HCT116 (cell line): Measurements from ENCODE around the gene SH3PXD2A. TPM values are rescaled to one million over a fixed set of nuclear protein-coding genes. Genes with fewer than 3 reads are reported as not detected.

Experiments used
- ATAC-seq: fragments of 200-7000 bp; cut with Tn5 transposase; 2 replicates; pipeline ENCODE4 v1.9.1; 2020; ENCODE audit warnings: mild to moderate bottlenecking, moderate library complexity
- BruUV-seq: library from RNA; stranded (reverse); fragments of 400-500 nt; replicated peaks from 2 replicates; lab custom pipeline; 2021; lab: Mats Ljungman, UMichigan
- CTCF ChIA-PET: fragments of 300-600 bp; sonication (Branson Sonifier 250); formaldehyde crosslinking; loops from one replicate; lab custom pipeline; 2021; ENCODE audit warnings: antibody characterized with exemption; lab: Charles Lee
- POLR2A ChIA-PET: fragments of 300-600, 350-600 bp; sonication (Branson Sonifier 250); formaldehyde crosslinking; loops from one replicate; lab custom pipeline; 2021; ENCODE audit warnings: antibody characterized with exemption; lab: Charles Lee
- RAD21 ChIA-PET, 2 experiments: fragments of 300-600 bp; sonication (Branson Sonifier 250); formaldehyde crosslinking; loops; one replicate each; lab custom pipeline; 2023; ENCODE audit warnings: low total read pairs in 2 of 2; ENCODE audit not compliant: uncharacterized antibody in 2 of 2, unreplicated experiment in 2 of 2, low non-redundant PET in 1 of 2; lab: Charles Lee
- DNase-seq: peaks from one replicate; pipeline ENCODE4 v3.0.0-alpha.2; 2010; ENCODE audit warnings: low read depth, low spot score
- H2AFZ ChIP-seq: fragments of 200-600 bp; shearing (Covaris generic), sonication (generic); 2 replicates; pipeline ENCODE4 v1.6.1; 2017; ENCODE audit warnings: low read depth, mixed run types, mixed read lengths, antibody characterized with exemption, low read length; ENCODE audit not compliant: poor library complexity, severe bottlenecking
- H3K27ac ChIP-seq: 2 replicates; pipeline ENCODE4 v1.5.1; 2012; ENCODE audit warnings: low read depth, low read length
- H3K27me3 ChIP-seq: fragments of 200-600 bp; sonication (generic); 2 replicates; pipeline ENCODE4 v1.6.1; 2016; ENCODE audit warnings: mixed run types, low read length, mixed read lengths; ENCODE audit not compliant: insufficient read depth
- H3K36me3 ChIP-seq, 2 experiments: fragments of 200-500 bp in 1 of 2; fragments of 200-600 bp in 1 of 2; sonication (Bioruptor generic) in 1 of 2; sonication (generic) in 1 of 2; 2 replicates each; pipeline versions ENCODE4 v1.5.1 to v1.6.1; 2014 to 2016; ENCODE audit warnings: low read length in 2 of 2, inconsistent platforms in 1 of 2, mixed read lengths in 1 of 2, mixed run types in 1 of 2; ENCODE audit not compliant: insufficient read depth in 2 of 2, control insufficient read depth in 1 of 2
- H3K4me1 ChIP-seq, 2 experiments: fragments of 200-600 bp in 1 of 2; sonication (generic) in 1 of 2; 2 replicates each; pipeline versions ENCODE4 v1.5.1 to v1.6.1; 2012 to 2017; ENCODE audit warnings: low read length in 2 of 2, inconsistent platforms in 1 of 2, mild to moderate bottlenecking in 1 of 2, mixed read lengths in 1 of 2, mixed run types in 1 of 2, moderate library complexity in 1 of 2; ENCODE audit not compliant: insufficient read depth in 2 of 2, control insufficient read depth in 1 of 2
- H3K4me2 ChIP-seq: fragments of 200-600 bp; sonication (generic); 2 replicates; pipeline ENCODE4 v1.6.1; 2017; ENCODE audit warnings: mixed run types, low read length, mixed read lengths
- H3K4me3 ChIP-seq, 2 experiments: fragments of 200-600 bp in 1 of 2; sonication (generic) in 1 of 2; replicated peaks in 1 of 2; 2 replicates each; pipeline ENCODE4 v1.5.1; 2011 to 2016; ENCODE audit warnings: low read length in 2 of 2, control low read depth in 1 of 2, low read depth in 1 of 2, mild to moderate bottlenecking in 1 of 2, mixed read lengths in 1 of 2, mixed run types in 1 of 2
- H3K79me2 ChIP-seq: fragments of 200-600 bp; sonication (generic); 2 replicates; pipeline ENCODE4 v1.6.1; 2017; ENCODE audit warnings: mild to moderate bottlenecking, mixed run types, low read length, moderate library complexity, mixed read lengths; ENCODE audit not compliant: insufficient read depth
- H3K9ac ChIP-seq: fragments of 200-600 bp; sonication (generic); 2 replicates; pipeline ENCODE4 v1.6.1; 2016; ENCODE audit warnings: low read length, mixed read lengths
- H3K9me2 ChIP-seq: fragments of 200-600 bp; sonication (generic), shearing (Covaris generic); 2 replicates; pipeline ENCODE4 v1.6.1; 2017; ENCODE audit warnings: mixed run types, mild to moderate bottlenecking, moderate library complexity; ENCODE audit not compliant: insufficient read depth
- H3K9me3 ChIP-seq, 2 experiments: fragments of 200-500 bp in 1 of 2; fragments of 200-600 bp in 1 of 2; sonication (Bioruptor generic) in 1 of 2; sonication (generic) in 1 of 2; 2 replicates each; pipeline ENCODE4 v1.6.1; 2014 to 2017; ENCODE audit warnings: low read length in 2 of 2, mixed read lengths in 2 of 2, inconsistent platforms in 1 of 2, low read depth in 1 of 2, mild to moderate bottlenecking in 1 of 2, mixed run types in 1 of 2, moderate library complexity in 1 of 2; ENCODE audit not compliant: control insufficient read depth in 1 of 2, insufficient read depth in 1 of 2
- H4K20me1 ChIP-seq: fragments of 200-600 bp; sonication (generic), shearing (Covaris generic); 2 replicates; pipeline ENCODE4 v1.6.1; 2017; ENCODE audit warnings: mixed run types, mild to moderate bottlenecking, moderate library complexity; ENCODE audit not compliant: insufficient read depth
- CBX3 ChIP-seq: IDR thresholded peaks from 2 replicates; pipeline ENCODE4 v1.6.1; 2012; ENCODE audit warnings: low read depth
- CEBPB ChIP-seq: IDR thresholded peaks from 2 replicates; pipeline ENCODE4 v1.6.1; 2012; ENCODE audit warnings: low read depth
- ELF1 ChIP-seq: IDR thresholded peaks from 2 replicates; pipeline ENCODE4 v1.6.1; 2012; ENCODE audit warnings: low read depth, borderline replicate concordance
- EZH2 ChIP-seq: fragments of 200-600 bp; sonication (generic); IDR thresholded peaks from 2 replicates; pipeline ENCODE4 v1.6.1; 2017; ENCODE audit warnings: antibody characterized with exemption, mixed run types
- FOSL1 ChIP-seq: IDR thresholded peaks from 2 replicates; pipeline ENCODE4 v1.6.1; 2012; ENCODE audit warnings: low read depth
- JUND ChIP-seq: IDR thresholded peaks from 2 replicates; pipeline ENCODE4 v1.6.1; 2012
- RAD21 ChIP-seq: IDR thresholded peaks from 2 replicates; pipeline ENCODE4 v1.6.1; 2012; ENCODE audit warnings: low read depth, mild to moderate bottlenecking
- SIN3A ChIP-seq: IDR thresholded peaks from 2 replicates; pipeline ENCODE4 v1.6.1; 2012; ENCODE audit warnings: low read depth
- SP1 ChIP-seq: IDR thresholded peaks from 2 replicates; pipeline ENCODE4 v1.6.1; 2012; ENCODE audit warnings: low read depth
- SRF ChIP-seq: IDR thresholded peaks from 2 replicates; pipeline ENCODE4 v1.6.1; 2012; ENCODE audit warnings: low read depth
- ZFX ChIP-seq: fragments of 450-650 bp; IDR thresholded peaks from 2 replicates; pipeline ENCODE4 v1.6.1; 2017
- intact Hi-C: fragments of 100-400 bp; cut with micrococcal nuclease; formaldehyde crosslinking; loops from 2 replicates; pipeline ENCODE4 v1.10.0; 2022
- total RNA-seq: library from RNA; stranded (reverse); gene quantifications from one replicate; pipeline ENCODE4 v1.2.1, GENCODE V29; 2021; ENCODE audit not compliant: unreplicated experiment
- TF ChIP-seq, protein P1 (sequence below), 3 experiments: fragments of 200-600 bp in 1 of 3; sonication (generic) in 1 of 3; IDR thresholded peaks in 2 of 3; conservative IDR thresholded peaks in 1 of 3; 2 replicates each; pipeline ENCODE4 v1.5.1; 2012 to 2017; ENCODE audit warnings: low read depth in 2 of 3, low read length in 2 of 3, antibody characterized with exemption in 1 of 3, borderline replicate concordance in 1 of 3, control low read depth in 1 of 3, mild to moderate bottlenecking in 1 of 3, mixed read lengths in 1 of 3, mixed run types in 1 of 3, moderate library complexity in 1 of 3; ENCODE audit not compliant: insufficient read depth in 1 of 3
- TF ChIP-seq, protein P2 (sequence below): IDR thresholded peaks from 2 replicates; pipeline ENCODE4 v1.6.1; 2012
- TF ChIP-seq, protein P3 (sequence below): IDR thresholded peaks from 2 replicates; pipeline ENCODE4 v1.6.1; 2011; ENCODE audit warnings: mild to moderate bottlenecking, low read length, moderate library complexity; ENCODE audit not compliant: insufficient replicate concordance; ENCODE audit errors: extremely low read depth

The SH3PXD2A gene
- total RNA-seq, 1 experiment from 2014 or later, result 8.7 TPM

DNA sequence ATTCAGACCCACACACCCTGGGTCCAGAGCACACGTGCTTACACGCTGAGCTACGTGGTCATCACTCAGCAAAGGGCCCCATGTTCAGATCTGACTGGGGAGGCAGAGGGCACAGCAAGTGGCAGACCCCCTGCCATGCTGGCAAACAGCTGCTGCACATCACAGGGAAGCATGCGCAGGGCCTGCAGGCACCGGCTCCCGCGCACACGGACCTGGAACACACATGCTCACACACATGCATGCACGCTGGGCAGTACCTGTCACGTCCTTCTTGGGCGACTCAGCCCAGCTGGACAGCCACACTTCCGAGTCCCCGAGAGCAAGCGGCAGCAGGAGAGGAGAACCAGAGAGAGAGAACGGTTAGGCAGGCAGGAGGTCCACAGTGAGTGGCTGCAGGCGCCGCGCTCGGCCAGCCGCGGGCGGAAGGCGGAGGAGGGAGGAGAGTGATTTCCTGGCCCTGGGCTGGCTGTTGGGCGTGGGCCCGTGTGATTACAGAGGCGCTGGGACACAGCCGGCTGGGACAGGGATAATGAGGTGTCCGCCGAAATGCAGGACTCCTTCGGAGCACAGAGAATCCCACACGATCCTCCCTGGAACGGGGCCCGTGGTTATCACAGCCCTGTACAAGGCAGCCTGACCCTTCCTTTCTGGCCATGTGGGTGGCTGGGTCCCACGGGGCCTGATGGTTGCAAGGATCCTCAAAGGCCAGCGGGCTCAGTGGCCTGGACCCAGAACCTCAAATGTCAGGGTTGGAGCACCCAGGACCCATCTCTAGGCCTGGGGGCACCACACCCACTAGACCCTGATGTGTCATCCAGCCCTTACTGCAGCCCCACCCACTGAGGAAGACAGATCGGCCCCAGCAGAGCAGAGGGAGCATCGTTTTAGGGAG lies 186.8 kb downstream of the SH3PXD2A start (continued):
- TF ChIP-seq, protein P1, sequence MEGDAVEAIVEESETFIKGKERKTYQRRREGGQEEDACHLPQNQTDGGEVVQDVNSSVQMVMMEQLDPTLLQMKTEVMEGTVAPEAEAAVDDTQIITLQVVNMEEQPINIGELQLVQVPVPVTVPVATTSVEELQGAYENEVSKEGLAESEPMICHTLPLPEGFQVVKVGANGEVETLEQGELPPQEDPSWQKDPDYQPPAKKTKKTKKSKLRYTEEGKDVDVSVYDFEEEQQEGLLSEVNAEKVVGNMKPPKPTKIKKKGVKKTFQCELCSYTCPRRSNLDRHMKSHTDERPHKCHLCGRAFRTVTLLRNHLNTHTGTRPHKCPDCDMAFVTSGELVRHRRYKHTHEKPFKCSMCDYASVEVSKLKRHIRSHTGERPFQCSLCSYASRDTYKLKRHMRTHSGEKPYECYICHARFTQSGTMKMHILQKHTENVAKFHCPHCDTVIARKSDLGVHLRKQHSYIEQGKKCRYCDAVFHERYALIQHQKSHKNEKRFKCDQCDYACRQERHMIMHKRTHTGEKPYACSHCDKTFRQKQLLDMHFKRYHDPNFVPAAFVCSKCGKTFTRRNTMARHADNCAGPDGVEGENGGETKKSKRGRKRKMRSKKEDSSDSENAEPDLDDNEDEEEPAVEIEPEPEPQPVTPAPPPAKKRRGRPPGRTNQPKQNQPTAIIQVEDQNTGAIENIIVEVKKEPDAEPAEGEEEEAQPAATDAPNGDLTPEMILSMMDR (IDR thresholded peaks at IDR 0.05 in 2 of 3, conservative IDR thresholded peaks at IDR 0.05 in 1 of 3; ENCODE audit: borderline replicate concordance in 1 of 3, insufficient read depth in 1 of 3, low read depth in 2 of 3, low read length in 2 of 3), result no peak
- TF ChIP-seq SP1 (no peak), ELF1 (no peak), CBX3 (no peak), RAD21 (no peak), EZH2 (no peak), CEBPB (no peak)
- TF ChIP-seq, protein P2, sequence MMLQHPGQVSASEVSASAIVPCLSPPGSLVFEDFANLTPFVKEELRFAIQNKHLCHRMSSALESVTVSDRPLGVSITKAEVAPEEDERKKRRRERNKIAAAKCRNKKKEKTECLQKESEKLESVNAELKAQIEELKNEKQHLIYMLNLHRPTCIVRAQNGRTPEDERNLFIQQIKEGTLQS, result no peak

DNA sequence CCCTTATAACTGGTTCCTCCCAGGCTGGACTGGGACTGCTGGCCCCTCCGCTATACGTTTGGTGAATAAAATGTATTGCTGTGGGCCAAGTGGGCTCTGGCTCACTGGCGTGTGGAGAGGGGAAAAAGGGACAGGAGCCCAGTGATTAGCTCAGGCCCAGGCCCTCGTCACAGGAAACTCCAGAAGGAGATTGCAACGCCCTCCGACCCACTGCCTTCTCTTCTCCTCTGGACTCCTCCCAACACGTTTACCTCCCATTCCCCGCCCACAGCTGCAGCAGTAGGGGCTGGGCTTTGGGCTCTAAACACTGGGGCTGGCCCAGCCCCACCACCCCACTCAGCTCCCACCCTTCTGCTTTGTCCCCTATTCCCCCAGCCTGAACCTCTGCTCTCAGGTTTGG lies 188.0 kb downstream of the SH3PXD2A start:
- TF ChIP-seq FOSL1, result no peak
- TF ChIP-seq CBX3, result no peak
- TF ChIP-seq JUND, result no peak
- no peak for TF ChIP-seq ELF1
- TF ChIP-seq, protein P3, sequence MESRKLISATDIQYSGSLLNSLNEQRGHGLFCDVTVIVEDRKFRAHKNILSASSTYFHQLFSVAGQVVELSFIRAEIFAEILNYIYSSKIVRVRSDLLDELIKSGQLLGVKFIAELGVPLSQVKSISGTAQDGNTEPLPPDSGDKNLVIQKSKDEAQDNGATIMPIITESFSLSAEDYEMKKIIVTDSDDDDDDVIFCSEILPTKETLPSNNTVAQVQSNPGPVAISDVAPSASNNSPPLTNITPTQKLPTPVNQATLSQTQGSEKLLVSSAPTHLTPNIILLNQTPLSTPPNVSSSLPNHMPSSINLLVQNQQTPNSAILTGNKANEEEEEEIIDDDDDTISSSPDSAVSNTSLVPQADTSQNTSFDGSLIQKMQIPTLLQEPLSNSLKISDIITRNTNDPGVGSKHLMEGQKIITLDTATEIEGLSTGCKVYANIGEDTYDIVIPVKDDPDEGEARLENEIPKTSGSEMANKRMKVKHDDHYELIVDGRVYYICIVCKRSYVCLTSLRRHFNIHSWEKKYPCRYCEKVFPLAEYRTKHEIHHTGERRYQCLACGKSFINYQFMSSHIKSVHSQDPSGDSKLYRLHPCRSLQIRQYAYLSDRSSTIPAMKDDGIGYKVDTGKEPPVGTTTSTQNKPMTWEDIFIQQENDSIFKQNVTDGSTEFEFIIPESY, result no peak
- no peak for TF ChIP-seq ZFX
- no peak for TF ChIP-seq SRF
- no peak for TF ChIP-seq SIN3A
- TF ChIP-seq, all 23 proteins: peak for 0
- H4K20me1 ChIP-seq, result no peaks in the 10 kb centered on the region
- ATAC-seq (no peak), DNase-seq (no peak)
- no peak overlapping the region for H3K9ac ChIP-seq
- ChIA-PET POLR2A (no interaction called here), CTCF (interaction anchor here (2.0 kb wide), 1 partner anchor 8 kb away, joined by 7 read pairs; no protein-coding TSS in a partner anchor), RAD21 (no interaction called here)
- H3K27me3 ChIP-seq, result no peaks in the 10 kb centered on the region
- H3K27ac ChIP-seq, result no peak overlapping the region
- H3K9me2 ChIP-seq, result no peaks in the 10 kb centered on the region
- no peaks in the 10 kb centered on the region for H3K36me3 ChIP-seq
- BruUV-seq, result no TSS peak
- no peaks in the 10 kb centered on the region for H3K79me2 ChIP-seq
- intact Hi-C loops, result no loop called here
- no peak overlapping the region for H2AFZ ChIP-seq
- no peak overlapping the region for H3K4me3 ChIP-seq
- H3K9me3 ChIP-seq, result no peaks in the 10 kb centered on the region
- H3K4me1 ChIP-seq, result no peaks in the 10 kb centered on the region
- no peak overlapping the region for H3K4me2 ChIP-seq
